Hypothalamus (tissue), 51 donors: ENCODE measurements around the gene GAMT.
"Not testable (repeated sequence)": the region's sequence is repeated elsewhere in the genome, so short reads cannot be mapped to it uniquely, and the experiment has no call there.

Experiments
- DNase-seq, 51 donors: peaks; one replicate each; lab custom pipeline; 2025; lab: John Stamatoyannopoulos, UW

Gene GAMT

DNA sequence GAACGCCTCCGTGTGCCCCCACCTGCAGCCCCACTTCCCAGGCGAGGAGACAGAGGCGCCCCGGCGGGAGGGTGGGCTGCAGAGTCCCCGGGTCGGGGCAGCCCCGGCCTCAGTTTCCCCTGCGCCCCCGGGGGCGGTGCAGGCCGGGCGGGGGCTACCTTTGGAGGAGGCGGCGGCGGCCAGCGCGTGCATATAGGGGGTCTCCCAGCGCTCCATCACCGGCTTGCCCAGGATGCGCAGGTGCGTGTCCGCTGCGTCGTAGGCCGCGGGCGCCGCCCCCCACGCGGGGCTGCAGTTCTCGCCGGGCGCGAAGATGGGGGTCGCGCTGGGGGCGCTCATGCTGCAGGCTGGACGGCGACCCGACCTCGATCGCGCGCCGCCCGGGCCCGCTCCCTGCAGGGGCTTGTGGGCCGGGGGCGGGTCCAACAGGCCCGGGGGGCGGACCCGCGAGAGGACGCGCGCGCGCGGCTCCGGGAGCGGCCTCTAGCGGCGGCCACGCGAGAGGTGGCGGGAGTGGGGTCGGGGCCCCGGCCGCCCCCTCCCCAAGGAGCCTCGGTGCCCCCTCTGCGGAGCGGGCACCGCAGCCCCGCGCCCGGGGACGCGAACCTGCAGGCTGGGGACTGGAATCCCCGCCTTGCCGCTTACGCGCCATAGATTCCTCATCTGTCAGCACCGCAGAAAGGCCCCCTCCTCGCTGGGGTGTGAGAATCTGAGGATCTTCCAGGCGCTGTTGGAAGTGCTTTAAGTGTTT lies at the start of gene GAMT:
GAMT (minus strand) TSS at position 405 of the 751 bp plus-strand sequence; CDS start at position 339, 66 bp downstream.
- DNase-seq = peak in 30 of 51 donors; percentile 14 to 77 (median 46)

GRCh38 chr19:1449467-1450442 lies 48.4 kb upstream of the GAMT start, which contains the start of gene APC2:
TSS of gene APC2 (plus strand) at chr19:1450121. CDS start at chr19:1453002, 2,881 bp downstream.
- peak; percentile 25 to 90 (median 81) for DNase-seq

GRCh38 chr19:1447944-1448343 lies 46.6 kb upstream of the GAMT start:
- no peak for DNase-seq

DNA sequence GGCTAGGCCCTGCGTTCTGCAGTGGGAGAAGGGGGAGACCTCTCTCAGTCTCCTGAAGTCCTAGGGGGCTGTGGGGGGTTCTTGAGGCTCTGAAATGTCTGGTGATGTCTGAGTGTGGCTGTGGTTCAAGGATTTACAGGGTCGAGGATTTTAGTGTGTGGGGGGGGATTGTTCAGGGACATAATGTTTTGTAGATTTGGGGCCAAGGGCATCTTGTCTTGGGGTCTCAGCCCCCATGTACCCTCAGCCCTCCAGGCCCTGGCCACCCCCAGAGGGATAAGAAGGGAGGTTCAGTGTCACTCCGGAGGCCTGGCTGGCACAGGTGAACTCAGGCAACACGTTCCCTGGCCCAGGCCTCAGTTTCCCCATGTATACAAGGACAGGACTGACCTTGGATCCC lies 46.2 kb upstream of the GAMT start:
- no peak for DNase-seq

GRCh38 chr19:1446713-1447481 lies 45.6 kb upstream of the GAMT start:
- peak in 9 of 51 donors; percentile 16 to 52 (median 37) for DNase-seq

DNA sequence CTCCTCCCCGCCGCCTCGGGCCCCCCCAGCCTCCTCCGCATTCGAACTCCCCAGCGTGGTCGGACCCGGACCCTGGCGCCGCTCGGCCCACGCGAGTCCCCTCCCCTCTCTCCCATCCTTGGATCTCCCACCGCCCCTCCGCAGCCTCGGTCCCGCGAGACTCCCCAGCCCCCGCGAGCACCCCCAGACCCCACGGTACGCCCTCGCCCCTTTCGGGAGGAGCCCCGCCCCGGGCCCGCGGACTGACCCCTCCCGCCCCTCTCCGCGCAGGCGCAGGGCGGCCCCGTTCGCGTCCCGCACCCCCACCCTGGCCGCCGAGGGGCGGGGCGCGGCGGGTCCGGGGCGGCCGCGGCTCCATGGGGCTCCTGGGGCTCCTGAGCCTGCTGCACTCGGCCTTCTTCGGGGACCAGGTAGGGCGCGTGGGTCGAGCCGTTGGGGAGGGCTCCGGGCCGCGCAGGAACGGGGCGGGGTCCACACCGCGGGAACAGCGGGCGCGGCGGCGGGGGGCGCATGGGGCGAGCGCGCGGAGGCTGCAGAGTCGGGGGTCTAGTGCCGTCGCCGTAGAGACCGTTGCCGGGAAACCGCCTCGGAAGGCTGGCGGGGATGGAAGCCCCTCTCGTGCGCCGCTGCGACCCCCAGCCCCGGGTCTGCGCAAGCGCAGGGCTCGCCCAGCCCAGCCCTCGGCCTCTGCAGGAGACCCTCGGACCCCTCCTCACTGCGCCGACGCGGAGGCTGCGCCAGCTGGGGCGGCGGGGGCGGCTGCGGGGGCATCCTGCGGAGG lies 44.8 kb upstream of the GAMT start:
- peak in 36 of 51 donors; percentile 19 to 79 (median 49) for DNase-seq

- DNase-seq = peak in 45 of 51 donors; percentile 14 to 83 (median 55)
Measured at GRCh38 chr19:1445185-1445931, 44.0 kb upstream of the GAMT start.

DNA sequence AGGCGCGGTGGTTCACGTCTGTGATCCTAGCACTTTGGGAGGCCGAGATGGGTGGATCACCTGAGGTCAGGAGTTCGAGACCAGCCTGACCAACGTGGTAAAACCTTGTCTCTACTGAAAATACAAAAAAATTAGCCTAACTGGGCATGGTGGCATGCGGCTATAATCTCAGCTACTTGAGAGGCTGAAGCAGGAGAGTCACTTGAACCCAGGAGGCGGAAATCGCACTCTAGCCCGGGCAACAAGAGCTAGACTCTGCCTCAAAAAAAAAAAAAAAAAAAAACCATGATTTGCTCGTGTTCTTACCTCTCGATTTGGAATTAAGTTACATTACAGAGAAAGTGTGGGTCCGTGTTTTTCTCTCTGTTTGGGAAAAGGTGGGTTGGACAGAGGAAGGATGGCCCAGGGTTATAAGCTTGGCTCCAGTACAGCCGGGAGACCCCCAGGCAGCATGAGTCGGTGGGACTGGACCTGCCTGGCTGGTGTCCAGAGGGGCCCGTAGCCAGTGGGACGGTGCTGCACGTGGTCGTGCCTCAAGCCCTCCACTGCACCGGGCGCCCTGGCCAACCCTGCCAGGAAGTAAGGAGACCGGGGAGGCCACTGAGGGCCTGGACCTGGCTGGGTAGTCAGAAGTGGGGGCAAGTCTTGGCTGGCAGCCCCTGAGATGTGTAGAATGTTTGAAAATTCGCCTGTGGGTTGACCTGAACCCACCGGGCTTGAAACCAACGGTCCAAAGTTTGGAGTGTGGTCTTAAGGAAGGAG lies 40.5 kb upstream of the GAMT start:
- no peak for DNase-seq

- DNase-seq = no peak
Measured at GRCh38 chr19:1441022-1441426, 39.7 kb upstream of the GAMT start.

DNA sequence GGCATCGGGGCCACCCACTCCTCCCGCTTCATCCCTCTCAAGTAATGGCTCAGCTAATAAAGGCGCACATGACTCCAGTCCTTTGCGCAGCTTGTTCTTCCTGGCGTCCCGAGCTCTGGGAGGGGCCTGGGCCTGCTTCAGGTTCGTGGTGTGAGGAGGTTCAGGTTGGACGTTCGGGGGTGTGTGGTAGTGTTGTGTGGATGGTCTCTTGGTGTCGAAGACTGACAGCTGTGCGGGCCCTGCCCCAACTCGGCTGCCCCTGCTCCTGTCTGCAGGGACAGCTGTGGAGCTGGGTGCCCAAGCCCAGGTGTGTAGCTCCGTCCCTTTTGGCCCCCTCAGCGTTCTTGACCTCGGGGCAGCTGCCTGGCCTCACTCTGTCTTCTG lies 39.1 kb upstream of the GAMT start:
- no peak for DNase-seq

DNA sequence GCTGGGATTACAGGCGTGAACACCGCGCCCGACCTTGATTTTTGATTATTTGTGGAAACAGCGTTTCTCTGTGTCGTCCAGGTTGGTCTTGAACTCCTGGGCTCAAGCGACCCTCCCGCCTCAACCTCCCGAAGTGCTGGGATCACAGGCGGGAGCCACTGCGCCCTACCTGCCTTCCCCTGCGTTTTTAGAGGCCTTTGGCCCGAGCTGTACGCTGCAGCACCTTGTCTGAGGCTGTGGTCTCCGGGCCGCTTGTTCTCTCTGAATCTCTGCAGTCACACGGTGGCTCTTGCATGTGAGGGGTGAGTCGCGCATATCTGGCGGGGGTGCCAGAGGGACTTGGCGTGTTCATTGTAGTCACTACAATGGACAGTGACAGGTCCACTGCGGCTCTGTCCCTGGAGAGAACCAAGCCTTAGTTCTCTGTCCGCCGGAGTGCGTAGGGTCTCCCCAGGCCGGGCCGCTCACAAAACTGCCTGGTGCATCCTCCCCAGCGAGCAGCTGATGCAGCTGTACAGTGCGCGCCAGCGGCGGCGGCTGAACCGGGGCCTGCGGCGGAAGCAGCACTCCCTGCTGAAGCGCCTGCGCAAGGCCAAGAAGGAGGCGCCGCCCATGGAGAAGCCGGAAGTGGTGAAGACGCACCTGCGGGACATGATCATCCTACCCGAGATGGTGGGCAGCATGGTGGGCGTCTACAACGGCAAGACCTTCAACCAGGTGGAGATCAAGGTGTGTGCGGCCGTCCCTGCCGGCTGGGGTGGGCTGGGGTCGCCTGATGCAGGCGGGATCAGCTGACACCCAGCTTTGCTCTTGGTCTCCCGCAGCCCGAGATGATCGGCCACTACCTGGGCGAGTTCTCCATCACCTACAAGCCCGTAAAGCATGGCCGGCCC lies 38.4 kb upstream of the GAMT start:
- not testable (repeated sequence) for DNase-seq

GRCh38 chr19:1438933-1439354 lies 37.6 kb upstream of the GAMT start:
- no peak for DNase-seq

- DNase-seq = peak; percentile 69 to 97 (median 89)
Measured at GRCh38 chr19:1438035-1438932, 36.9 kb upstream of the GAMT start, which contains the start of gene RPS15. TSS of gene RPS15 (plus strand) at chr19:1438396. CDS start at chr19:1438426, 30 bp downstream.

DNA sequence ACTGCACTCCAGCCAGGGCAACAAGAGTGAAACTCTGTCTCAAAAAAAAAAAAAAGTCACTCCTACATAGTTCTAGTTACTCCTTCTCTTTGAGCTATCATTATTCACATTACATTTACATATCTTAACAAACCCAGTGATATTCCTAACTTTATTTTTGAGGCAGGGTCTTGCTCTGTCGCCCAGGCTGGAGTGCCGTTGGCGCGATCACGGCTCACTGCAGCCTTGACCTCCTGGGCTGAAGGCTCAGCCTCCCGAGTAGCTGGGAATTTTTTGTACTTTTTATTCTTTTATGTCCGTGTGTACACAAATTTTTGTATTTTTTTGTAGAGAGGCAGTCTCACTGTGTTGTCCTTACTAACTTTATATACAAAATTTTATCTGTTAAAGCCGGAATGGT lies 36.3 kb upstream of the GAMT start:
- no peak for DNase-seq

GRCh38 chr19:1435378-1435989 lies 34.1 kb upstream of the GAMT start:
- no peak for DNase-seq
